DMS53 treated with DMSO at 0.1 percent for 48 hours (cell line): Measurements from ENCODE around the gene PDIA5.

Source experiments
- DNase-seq: peaks from one replicate; lab custom pipeline; 2025; ENCODE audit not compliant: unreplicated experiment; lab: John Stamatoyannopoulos, UW

PDIA5 gene

DNA sequence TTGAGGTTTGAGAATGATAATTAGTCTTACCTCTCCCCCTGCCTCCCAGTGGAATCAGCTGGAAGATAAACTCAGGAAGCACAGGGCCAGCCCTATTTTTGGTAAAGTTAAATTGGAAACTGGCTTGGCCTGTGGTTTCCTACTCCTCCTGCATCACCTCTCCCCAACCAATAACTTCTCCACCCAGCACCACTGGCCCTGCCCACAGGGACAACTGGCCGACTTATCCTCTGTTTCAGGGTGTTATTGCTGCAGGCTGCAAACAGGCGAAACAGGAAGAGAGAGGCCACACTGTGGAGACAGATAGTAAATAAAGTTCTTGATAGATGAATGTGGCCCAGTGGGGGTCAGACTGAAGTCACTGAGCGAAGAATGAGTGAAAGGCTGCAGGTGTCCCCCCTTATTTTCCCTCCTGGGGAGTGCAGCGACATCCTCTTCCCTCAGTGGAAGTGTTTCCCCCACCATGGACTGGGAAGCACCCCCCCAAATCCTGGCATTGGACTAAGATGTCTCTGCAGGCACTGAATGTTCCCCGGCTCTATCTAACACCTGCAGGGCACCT, 47.1 kb downstream of the PDIA5 start:
- DNase-seq = no peak

DNA sequence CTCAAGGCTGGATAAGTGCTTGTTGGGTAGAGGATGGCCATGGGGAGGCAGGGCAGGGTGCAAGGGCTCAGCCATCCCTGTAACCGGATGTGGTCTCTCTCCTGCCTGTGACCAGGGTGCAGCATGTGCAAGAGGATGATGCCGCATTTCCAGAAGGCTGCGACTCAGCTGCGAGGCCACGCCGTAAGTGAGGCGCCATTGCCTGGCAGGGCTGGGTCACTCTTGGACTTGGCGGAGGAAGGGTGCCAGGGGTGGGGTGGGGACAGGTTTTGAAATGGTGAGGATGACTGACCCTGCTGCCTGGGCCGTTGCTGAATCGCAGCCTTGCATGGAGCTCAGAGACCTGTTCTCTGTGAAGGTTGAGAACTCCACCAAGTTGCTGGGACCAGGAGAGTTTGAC, 49.3 kb downstream of the PDIA5 start:
- no peak for DNase-seq

DNA sequence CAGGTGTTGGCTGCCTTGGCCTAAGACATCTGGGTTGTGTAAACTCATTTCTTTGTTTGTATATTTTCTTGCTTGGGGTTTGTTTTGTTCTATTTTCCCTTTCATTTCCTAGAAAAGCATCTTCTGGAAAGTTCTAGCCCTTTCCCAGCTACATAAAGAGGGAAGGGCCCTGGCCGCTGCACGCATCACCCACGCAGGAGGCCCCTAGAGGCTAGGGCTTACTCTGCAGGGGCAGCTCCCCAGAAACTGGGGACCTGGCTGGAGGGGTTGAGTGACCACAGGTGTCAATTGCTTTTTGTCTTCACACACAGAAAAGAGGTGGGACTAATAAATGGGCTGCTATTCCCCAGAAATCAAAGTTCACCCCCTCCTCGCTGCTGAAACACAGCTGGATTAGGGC, 52.6 kb downstream of the PDIA5 start:
- DNase-seq = no peak

DNA sequence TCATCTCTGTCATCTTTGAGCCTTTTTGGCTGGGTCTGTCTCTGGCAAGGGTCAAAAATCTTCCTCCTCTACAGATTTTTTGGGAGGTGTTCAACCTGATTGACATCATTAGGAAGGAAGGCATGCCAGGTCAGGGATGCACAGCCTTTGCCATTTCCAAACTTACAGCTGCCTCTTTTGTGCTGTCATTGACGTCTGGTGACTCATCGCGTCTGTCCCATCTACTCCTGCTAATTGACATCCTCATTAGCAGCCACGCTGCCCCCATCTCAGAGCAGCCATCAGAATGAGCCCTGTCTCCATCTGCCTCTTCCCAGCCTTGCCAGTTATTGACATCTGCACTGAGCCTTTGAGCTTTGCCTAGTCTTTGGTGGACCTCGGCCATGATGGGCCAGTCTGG, 53.0 kb downstream of the PDIA5 start:
- no peak for DNase-seq

DNA sequence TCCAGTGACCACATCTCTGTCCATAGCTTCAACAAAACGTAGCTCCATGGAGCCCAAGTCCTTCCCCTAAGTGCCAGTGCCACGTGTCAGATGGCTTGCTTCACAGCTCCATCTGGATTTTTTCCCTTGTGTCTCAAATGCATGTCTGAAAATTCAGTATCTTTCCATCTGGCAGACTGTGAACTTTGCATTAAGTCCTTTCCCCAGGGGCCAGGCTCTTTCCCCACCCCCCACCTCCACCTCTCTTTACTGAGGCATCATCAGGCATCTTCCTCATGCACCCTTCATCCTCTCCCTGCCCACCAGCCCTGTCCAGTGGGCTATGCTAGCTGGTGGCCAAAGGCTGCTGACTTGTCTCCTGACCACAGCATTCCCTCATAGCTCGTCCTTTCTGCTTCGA, 53.7 kb downstream of the PDIA5 start:
- DNase-seq = no peak

DNA sequence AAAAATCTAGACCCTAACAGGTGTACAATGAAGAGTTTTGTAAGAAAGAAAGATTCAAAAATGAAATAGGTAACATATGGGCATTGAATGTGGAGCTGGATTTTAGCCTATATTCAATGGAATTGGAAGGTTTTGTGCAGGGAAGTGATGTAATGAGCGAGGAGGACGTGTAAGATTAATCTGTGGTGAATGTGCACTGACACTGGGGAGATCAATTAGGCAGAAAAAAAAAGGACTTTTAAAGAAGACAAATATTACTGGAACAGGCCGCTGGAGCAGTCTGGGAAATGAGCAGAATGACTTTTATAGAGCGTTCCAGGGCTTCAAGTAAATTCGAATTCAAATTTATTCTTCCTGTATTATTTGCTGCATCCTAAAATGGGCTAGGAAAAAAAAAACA, 55.2 kb downstream of the PDIA5 start:
- DNase-seq = no peak

DNA sequence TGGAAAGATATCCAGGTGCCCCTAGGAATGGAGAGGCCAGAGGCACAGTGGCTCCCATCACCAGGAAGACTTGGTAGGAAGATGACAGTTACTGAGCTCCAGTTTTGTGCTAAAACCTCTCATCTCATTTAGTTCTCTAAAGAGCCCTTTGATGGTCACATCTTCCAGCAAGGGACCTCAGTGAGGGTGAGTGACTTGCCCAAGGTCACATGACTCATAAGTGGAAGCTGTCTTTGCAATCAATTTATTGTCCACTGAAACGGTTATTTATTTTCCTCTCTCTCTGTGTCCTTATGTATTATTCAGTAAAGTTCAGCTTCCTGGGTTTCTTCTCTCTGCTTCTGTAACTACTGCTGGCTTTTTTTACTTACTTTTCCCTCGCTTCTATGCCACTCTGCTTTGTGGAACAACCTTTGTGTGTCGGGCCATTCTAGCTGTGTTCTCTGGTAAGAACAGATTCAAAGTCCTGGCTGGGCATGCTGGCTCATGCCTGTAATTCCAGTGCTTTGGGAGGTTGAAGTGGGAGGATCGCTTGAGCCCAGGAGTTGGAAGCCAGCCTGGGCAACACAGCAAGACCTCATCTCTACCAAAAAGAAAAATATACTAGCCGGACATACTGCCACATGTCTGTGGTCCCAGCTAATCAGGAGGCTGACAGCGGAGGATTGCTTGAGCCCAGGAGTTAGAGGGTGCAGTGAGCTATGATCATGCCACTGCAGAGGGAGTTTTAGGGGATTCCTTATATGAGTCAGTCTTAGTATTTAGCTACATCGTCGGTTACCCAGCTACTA, 55.9 kb downstream of the PDIA5 start:
- DNase-seq = no peak

DNA sequence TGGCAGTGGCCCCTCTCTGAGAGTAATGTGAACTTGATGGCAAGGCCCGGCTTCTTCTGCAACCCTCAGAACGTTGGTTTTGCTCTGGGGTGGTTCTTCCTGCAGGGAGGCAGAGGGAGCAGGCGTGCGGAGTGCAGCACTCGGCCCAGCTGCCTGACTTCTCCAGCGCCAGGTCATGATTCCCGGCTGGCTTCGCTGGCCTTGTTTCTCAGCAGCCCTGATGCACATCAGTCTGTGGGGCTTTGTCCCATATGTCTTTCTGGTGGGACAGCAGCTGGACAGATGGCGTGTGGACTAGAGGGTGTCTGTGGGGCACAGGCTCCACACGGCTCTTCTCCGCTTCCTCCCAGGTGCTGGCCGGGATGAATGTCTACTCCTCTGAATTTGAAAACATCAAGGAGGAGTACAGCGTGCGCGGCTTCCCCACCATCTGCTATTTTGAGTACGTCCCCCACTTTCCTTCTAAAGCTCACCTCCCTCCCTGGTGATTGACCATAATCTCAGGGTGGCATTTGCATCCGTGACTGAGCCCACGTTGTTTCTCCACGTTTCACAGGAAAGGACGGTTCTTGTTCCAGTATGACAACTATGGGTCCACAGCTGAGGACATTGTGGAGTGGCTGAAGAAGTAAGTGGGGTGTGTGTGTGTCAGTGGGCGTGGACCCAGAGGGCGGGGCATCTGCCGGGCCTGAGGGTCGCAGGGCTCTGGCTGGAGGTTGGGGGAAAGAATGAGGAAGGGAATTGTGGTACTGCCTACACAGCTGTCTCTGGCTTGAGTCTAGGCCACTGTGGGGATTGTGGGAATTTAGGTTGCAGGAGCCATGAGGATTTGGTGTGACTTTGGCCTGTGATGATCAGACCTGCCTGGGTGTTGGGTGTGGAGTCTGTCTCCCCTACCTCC, 57.1 kb downstream of the PDIA5 start:
- no peak for DNase-seq

DNA sequence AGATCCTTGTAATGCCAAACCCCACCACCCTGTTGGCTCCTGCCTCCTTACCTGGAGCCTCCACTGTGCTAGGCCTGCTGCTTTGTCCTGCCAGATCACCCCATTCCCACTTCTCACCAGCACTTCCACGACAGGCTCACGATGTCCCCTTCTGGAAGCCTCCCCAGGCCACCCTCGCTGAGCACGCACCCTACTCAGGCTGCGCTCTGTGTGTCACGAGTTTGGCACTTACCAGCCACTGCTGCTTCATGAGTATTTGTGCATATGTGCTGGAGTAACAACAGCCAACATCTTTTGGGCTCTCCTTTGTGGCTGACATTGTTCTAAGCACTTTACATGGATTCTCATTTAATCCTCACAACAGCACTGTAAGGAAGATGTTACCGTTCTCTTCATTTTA, 58.1 kb downstream of the PDIA5 start:
- DNase-seq = no peak

DNA sequence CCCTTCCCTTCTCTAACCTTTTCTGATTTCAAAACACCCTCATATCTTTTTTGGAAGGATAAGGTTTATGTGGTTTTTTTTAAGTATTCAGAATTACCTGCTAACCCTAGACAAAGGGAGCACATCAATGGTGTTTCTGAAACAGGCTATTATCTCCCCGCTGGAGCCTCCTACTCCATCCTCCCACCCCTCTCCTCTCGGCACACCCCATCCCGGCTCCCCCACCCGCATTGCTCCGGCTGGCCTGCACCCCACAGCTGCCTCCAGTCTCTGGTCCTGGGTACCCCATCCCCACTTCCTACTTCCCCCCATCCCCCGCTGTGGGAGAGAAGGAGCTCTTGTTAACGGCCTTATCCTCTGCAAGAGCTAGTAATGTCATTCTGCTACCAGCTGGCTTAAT, 59.2 kb downstream of the PDIA5 start:
- DNase-seq = no peak

DNA sequence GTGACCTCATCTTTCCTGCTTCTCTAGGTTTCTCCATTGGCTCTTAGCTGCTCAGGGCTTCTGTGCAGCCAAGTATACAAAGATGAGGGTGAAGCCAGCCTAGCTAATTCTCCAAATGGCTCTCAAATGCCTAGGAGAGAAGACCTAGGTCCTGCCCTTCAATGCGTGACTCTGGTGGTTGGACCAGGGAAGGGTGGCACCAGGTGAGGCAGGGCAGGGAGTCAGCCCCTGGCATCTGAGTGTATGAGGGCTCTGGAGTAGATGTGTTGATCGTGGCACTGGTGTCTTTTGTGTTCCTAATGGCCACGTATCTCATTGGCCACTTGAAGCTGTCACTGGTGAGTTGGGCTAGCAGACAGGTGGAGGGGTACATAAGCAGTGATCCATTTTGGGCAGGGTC, 59.8 kb downstream of the PDIA5 start:
- no peak for DNase-seq

DNA sequence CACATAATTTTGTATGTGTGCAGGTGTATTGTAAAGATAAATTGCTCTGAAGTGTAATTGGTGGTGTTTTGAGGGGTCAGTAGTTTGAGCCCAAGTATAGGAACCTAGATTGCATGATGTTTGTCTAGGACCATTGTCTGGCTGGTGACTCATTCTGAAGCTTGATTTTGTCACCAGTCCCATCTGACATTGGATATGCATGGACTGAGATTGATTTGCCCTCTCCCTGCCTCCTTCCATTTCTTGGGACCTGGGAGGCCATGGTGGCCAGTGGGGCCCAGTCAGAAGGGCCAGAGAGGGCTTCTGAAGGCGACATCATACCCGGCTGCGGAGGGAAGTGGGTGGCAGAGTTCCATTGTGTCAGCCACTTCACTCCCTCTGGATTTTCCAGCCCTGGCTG, 62.3 kb downstream of the PDIA5 start:
- DNase-seq = no peak

DNA sequence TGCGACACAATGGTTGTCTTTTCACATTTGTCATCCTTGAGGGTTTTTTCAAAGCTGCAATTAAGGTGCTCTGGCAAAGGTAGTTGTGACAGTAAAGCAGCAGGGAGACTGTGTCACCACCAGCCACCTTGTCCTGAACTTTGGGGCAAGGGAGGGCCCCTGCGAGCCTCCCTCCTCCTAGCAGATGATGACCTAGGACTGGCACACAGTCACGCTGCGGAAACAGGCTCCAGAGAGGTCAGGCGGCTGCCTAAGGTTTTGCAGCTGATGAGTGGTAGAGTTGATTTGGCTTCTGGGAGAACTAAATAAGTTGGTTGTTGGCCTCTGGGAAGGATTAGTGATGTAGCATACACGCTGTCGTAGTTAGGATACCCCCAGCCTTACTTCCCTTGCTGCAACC, 62.7 kb downstream of the PDIA5 start:
- no peak for DNase-seq

DNA sequence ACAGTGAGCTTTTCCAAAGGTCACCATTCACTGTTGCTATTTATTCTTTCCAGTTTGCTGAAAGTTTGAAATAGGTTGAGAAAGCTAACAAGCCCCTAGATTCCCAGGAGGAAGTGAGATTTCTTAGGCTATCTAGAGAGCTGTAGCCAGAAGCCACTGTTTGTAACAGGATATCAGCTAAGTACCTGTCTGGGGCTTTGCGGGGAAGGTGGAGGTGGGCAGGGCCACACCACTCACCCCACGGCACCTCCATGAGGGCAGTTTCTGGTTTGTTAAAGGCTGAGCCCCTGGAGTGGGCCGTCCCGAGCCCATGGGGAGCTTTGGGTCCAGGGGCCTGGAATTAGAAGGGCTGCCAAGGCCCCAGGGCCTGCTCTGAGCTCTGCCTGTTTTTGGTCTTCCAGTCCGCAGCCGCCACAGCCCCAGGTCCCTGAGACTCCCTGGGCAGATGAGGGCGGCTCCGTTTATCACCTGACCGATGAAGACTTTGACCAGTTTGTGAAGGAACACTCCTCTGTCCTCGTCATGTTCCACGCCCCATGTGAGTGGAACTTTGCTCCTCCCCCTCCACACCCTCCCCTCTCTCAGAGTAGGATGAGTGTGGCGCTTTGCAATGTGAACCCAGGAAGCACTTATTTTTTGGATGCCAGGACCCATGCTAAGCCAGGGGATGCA, 63.4 kb downstream of the PDIA5 start:
- no peak for DNase-seq

DNA sequence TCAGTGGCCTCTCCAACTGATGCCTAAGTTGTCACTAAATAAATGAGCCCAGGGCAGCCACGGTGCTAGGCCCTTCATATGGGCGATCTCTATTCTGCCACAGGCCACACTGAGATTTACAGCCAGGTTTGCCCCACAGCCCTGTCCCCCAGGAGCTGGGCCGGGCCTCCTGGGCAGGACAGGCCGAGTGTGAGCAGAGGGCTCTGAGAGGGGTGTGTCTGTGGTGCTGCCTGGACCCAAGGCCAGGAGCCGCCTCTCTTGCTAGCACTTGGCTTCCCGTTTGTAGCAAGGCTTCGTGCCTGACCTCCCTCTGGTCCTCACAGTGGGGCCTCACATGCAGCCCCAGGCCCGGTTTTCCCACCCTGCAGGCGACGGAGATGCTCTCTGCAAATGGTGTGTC, 67.8 kb downstream of the PDIA5 start:
- DNase-seq = no peak

DNA sequence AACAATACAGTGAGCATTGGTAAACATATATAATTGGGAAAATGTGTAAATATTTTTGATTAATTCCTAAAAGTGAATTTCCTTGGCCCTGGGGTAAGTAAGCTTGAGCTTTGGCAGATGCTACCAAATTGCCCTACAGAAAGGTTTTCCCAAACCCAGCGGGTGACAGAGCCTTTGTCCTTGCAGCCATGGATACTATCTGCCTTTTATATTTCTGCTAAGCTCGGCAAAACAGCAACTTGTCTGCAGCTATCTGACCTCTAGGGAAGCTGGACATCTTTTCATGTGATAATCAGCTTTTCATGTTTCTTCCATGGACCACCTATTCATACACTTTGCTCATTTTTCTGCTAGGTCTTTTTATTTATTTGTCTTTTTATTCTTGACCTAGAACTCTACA, 70.2 kb downstream of the PDIA5 start:
- no peak for DNase-seq

DNA sequence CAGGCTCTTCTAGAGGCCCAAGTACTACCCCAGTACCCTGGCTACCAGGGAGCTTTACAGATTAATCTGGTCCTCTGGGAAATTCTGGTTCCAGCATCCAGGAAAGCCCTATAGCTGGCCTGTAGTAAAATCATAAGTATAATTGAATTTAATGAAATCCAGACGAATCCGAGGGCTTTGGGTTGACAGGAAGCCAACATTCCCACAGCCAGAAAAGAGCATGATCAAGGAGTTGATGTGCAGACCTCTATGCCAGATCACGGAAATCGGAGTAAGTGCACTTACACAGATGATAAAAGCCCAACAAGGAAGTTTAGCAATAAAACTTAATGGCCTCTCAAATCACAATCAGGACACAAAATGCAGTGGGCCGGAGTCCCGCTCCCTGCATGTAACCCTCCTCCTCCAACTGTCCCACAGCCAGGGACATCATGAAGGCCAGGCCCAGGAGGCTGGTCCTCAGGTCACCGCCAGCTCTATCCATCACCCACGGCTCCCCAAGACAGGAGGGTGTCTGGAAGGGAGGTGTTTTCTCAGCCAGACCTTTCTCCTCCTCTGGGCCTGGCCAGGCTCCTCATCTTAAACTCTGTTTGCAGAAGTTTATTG, 72.1 kb downstream of the PDIA5 start:
- no peak for DNase-seq

DNA sequence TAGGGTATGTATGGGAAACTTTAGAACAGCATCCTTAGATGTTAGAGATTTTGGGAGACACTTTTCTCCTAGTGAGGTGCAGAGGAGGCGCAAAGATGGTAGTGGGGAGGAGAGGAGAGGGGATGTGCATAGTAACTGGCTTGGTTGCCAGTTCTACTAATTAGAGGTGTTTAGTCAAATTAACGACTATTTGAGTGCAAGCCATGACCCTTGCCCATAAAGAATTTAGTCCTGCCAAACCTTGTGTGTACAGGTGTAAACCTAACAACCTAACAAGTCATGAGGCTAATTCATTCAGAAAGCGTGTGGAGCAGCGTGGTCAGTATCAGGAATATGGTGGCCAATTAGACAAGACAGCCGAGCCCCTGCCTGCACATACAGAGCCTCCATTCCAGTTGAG, 72.7 kb downstream of the PDIA5 start:
- no peak for DNase-seq

DNA sequence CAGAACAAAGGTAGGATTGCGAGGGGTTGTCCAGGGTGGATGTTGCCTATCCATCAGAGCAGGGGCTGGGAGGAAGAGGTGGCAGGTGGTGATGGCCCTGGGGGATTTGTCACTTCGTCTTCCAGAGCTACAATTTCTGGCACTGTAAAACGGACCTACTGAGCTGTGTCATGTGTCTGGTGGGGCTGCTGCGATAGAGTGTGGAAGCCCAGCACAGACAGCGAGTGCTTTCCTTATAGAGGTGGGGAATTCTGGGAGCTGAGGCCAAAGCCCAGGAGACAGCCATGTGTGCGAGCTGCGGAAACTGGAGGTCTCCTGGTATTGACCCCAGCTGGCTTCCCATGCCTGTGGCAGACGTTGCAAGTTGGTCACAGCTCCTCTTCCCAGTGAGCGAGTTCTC, 73.7 kb downstream of the PDIA5 start:
- DNase-seq = no peak

DNA sequence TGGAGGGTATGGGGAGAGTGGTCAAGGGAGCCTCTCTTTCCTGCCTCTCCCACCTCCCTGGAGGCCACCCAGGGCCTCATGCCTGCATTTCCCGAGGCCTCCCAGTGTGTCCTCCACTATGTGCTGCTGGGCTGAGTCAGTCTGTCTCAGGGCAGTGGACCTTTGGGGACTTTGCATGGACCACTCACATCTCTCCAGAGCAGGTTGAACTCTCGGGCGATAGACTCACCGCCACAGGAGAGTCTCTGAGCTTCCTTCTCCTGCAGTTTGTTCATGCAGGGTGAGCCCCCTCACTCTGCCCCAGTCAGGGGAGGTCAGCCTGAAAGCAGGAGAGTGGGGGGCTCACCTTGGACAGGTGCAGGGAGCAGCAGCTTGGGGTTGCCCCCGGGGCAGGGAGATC, 74.5 kb downstream of the PDIA5 start:
- no peak for DNase-seq
